AG20443 (cell line): Measurements from ENCODE around the gene SENP8.
"Not testable (repeated sequence)": the region's sequence is repeated elsewhere in the genome, so short reads cannot be mapped to it uniquely, and the experiment has no call there.

Source experiments
- DNase-seq: peaks from one replicate; pipeline ENCODE4 v3.0.0; 2012; ENCODE audit warnings: low spot score, mixed read lengths

Gene SENP8

GRCh38 chr15:72155635-72156616 lies 37.7 kb downstream of the SENP8 start:
- peak; percentile 87 for DNase-seq

- DNase-seq: no peak
Measured at GRCh38 chr15:72156928-72157327, 38.7 kb downstream of the SENP8 start.

DNA sequence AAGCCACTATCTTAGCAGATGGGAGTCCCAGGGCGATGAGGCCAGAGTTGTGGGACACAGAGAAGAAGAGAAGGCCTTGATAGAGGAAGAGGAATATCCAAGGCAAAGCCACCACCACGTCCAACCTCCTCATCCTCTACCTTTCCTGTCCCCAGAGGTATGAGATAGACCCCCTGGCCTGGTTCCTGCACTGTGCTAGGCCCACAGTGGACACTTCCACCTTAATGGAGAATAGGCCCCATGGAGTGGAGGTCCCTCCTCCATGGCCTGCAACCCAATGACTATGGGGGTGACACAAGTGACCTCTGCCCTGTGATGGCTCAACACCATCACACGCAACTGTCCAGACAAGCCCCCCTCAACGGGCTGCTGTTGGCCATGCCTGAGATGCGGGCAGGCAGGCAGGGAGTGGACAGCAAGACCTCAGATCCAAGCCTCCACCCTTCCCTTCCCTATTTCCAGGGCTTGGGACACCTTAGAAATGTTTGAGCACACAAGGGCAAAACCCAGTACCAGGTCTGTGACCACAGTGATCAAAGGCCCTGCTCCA lies 42.6 kb downstream of the SENP8 start:
- no peak for DNase-seq

- DNase-seq: no peak
Measured at GRCh38 chr15:72161361-72162132, 43.3 kb downstream of the SENP8 start.

DNA sequence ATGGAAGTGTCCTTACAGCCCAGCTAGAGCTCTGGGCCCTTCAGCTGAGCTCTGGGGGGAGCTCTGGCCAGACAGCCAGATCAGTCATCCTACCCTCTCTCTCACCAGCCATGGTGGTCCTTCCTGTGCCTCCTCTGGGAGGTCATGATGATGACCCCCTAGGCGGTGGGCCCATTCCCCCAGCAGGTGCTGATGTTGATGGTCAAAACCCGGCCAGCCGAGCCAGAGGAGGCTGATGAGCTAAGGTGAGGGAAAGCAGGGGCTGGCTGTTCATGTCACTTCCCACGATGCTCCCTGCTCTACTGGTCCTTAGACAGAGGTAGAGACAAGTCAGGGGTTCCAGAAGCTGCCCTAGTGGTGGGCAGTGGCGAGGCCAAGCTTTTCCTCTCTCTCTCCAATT lies 44.4 kb downstream of the SENP8 start:
- no peak for DNase-seq

- DNase-seq: no peak
Measured at GRCh38 chr15:72163719-72164118, 45.5 kb downstream of the SENP8 start.

- no peak for DNase-seq
Measured at GRCh38 chr15:72166716-72167417, 48.7 kb downstream of the SENP8 start.

DNA sequence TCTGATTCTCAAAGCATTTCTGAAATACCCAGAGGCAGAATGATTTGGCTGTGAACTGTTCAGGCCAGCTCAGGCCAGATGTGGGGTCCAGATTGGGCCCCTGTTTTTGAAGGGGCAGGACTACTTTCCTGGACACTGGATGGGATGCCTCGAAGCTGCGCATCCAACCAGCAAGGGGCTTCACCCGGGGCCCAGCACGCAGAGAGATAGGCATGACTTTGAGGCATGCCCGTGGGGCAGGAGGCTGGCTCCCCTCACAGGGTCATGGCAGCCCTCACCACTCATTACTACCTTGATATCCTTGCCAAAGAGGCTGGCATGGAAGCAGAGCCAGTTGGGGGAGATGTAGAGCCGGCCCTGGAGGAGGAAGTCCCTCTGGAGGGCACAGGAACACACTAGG lies 49.2 kb downstream of the SENP8 start:
- DNase-seq: no peak

- DNase-seq: no peak
Measured at GRCh38 chr15:72168131-72168807, 50.1 kb downstream of the SENP8 start.

GRCh38 chr15:72168808-72169190 lies 50.6 kb downstream of the SENP8 start:
- no peak for DNase-seq

DNA sequence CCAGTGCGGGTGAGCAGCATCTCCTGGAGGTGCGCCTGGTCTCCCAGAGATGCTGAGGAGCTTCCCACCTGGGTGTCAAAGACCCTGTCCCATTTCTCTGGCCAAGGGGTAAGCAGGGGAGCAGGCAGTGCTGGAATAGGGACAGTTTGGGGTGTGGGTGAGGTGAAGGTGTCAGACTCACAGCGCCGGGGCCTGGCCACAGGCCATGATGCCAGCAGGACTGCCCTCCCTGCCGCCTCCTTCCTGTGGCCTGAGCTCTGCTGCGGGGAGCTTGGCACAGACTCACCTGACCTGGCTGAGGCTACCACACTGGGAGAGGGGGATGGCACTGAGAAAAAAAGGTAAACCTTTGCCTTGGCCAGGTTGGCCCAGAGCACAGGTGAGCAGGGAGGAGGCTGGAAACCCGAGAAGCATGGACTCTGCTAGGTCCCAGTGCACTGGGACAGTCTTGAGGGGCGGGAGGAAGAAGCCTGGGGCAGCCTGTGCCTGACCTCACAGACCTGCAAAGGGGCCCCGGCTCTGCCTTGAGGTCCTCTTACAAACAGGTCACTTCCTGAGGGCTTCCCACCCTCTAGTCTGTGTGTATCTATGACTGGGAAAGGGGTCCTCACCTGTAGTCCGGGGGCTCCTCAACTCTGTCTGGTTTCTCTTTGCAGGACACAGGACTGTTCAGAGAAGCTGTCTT lies 51.2 kb downstream of the SENP8 start:
- no peak for DNase-seq

DNA sequence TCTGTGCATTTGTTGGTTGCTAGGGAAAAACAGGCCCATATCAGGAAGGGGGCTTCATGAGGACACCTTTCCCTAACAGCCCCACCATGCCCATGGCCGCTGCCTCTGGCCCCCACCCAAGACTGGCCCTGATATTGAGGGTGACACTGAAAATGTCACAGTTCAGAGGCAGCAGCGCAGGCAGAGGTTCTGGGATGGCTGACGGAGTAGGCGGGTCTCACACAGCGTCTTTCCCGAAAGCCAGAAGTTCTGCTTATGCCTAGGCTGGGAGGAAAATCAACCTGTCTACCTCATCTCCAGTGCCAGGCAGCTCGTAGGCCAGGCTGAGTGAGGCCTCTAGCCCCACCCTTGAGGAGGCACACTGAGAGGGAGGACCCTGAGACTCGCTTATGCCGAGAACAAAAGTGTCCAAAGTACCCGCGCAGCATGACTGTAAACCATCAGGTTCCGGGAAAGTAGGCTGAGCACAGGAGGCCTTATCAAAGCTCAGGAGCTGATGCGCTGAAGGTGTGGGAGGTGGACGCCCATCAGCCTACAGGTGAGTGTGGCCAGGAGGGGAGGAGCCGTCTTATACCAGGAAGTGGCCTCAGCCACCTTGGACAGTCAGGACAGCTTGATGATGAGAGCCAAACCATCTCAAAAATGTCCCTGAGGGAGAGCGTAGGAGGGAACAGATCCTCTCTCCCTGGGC lies 51.9 kb downstream of the SENP8 start:
- DNase-seq: no peak

GRCh38 chr15:72170691-72171090 lies 52.5 kb downstream of the SENP8 start:
- no peak for DNase-seq

DNA sequence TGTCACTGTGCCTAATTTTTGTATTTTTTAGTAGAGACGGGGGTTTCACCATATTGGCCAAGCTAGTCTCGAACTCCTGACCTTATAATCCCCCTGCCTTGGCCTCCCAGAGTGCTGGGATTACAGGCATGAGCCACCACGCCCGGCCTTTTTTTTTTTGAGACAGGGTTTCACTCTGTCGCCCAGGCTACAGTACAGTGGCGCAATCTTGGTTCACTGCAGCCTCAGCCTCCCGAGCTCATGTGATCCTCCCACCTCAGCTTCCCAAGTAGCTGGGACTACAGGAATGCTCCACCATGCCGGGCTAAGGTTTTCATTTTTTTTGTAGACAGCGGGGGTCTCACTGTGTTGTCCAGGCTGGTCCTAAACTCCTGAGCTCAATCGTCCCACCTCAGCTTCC lies 53.8 kb downstream of the SENP8 start:
- not testable (repeated sequence) for DNase-seq

GRCh38 chr15:72172796-72173195 lies 54.6 kb downstream of the SENP8 start:
- peak; percentile 3 for DNase-seq

DNA sequence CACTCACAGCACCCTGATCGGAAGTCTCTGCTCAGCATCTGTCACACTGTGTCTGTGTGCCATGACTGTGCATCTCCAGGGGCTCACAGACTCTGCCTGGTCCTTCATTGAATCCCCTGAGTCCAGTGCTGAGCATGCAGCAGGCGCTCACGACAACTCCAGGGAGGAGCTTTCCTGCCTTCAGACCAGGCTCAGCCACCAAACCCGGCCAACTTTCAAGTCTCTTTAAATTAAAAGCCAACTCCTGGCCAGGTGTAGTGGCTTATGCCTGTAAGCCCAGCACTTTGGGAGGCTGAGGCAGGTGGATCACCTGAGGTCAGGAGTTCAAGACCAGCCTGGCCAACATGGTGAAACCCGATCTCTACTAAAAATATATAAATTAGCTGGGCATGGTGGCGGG lies 55.2 kb downstream of the SENP8 start:
- DNase-seq: peak; percentile 1

- DNase-seq: no peak
Measured at GRCh38 chr15:72173864-72174550, 55.8 kb downstream of the SENP8 start.

GRCh38 chr15:72174551-72175165 lies 56.5 kb downstream of the SENP8 start:
- DNase-seq: no peak
